RPMI7951 (cell line): Measurements from ENCODE around the gene C10orf105. TPM values are rescaled to one million over a fixed set of nuclear protein-coding genes. Genes with fewer than 3 reads are reported as not detected.

Source experiments
- DNase-seq: peaks from one replicate; pipeline ENCODE4 v3.0.0-alpha.2; 2012; ENCODE audit warnings: low read depth
- total RNA-seq: library from RNA; depleted of rRNA; stranded (reverse); fragments of >200 nt; shearing (Covaris generic); gene quantifications from 2 replicates; pipeline ENCODE4 v1.2.3, GENCODE V29; 2014; rRNA removed

Gene C10orf105
- total RNA-seq, 1 experiment from 2014 or later, result 0.12 TPM

GRCh38 chr10:71677261-71677660 is 42.3 kb downstream of the C10orf105 start:
- DNase-seq, result no peak

- DNase-seq, result no peak
Measured at GRCh38 chr10:71675295-71675970, 44.1 kb downstream of the C10orf105 start.

GRCh38 chr10:71671994-71672946 is 47.3 kb downstream of the C10orf105 start:
- DNase-seq, result no peak

GRCh38 chr10:71667387-71667752 is 52.2 kb downstream of the C10orf105 start:
- no peak for DNase-seq

- DNase-seq, result no peak
Measured at GRCh38 chr10:71666639-71667386, 52.8 kb downstream of the C10orf105 start.

- DNase-seq, result no peak
Measured at GRCh38 chr10:71665456-71665855, 54.1 kb downstream of the C10orf105 start.

- no peak for DNase-seq
Measured at GRCh38 chr10:71664585-71664984, 55.0 kb downstream of the C10orf105 start.

- no peak for DNase-seq
Measured at GRCh38 chr10:71663311-71663710, 56.3 kb downstream of the C10orf105 start.

GRCh38 chr10:71661779-71662336 is 57.7 kb downstream of the C10orf105 start:
- DNase-seq, result no peak

Other genes starting within 250 kb of the C10orf105 start
- gene VSIR, start 53.7 kb upstream of the C10orf105 start, total RNA-seq, result 1.6 and 1.7 TPM in 2 replicates
- 304 and 324 TPM in 2 replicates for gene PSAP, start 131.5 kb upstream of the C10orf105 start, total RNA-seq
- gene CHST3, start 244.6 kb upstream of the C10orf105 start, total RNA-seq, result 9.4 and 14.5 TPM in 2 replicates